Activated CD4-positive, alpha-beta T cell treated with anti-CD3 and anti-CD28 coated beads for 1 hour (primary cell): Measurements from ENCODE around the gene TNFSF13B.

Source experiments
- DNase-seq: peaks from one replicate; pipeline ENCODE4 v3.0.0-alpha.2; 2020

The TNFSF13B gene

DNA sequence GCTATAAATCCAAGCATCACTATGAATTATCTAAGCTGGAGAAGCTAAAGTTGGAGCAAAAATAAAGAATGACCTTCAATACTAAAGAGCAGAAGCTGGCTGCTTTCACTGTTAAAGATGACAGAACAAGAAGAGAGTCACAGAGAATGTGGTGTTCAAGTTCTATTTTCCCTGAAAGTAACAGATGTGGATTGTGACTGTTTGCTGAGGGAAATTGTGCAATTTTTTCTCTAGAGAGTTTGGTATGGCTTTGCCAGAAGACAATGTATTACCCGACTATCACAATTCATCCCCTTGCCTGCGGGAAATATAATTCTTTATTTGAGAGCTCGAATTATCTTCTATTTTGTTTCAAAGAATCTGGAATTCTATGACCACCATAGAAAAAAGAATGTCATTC is 83.1 kb downstream of the TNFSF13B start:
- DNase-seq: no peak

DNA sequence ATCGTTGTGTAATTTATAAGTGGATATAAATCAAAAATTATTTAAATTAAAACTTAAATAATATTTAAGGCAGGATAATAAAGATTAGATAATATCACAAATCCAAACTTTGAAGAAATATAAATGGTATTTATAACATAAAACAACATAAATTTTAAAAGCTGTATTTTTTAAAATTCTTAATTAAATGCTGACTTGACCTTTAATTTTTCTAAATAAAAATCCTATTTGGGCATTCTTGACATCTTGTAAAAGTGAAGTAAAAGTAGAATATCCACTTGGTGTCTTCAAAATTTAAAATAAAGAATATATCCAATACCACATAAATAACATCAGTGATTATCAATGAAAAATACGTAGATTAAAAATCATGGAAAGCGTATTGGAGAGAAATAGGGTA is 87.7 kb downstream of the TNFSF13B start:
- DNase-seq: no peak
